WTC11 (cell line): ENCODE results near the gene NT5DC1. TPM values are rescaled to one million over a fixed set of nuclear protein-coding genes. Genes with fewer than 3 reads are reported as not detected.
A peak's percentile ranks its signal among the peaks of the same experiment; 100 is the strongest.

Source experiments
- ATAC-seq: fragments of 200-7000 bp; cut with Tn5 transposase; 2 replicates; pipeline ENCODE4 v1.10.0; 2021; ENCODE audit warnings: mild to moderate bottlenecking, moderate library complexity
- CTCF ChIA-PET: fragments of 300-600 bp; sonication (Branson Sonifier 250); formaldehyde crosslinking; loops from one replicate; lab custom pipeline; 2021; ENCODE audit warnings: antibody characterized with exemption; lab: Charles Lee
- POLR2A ChIA-PET: fragments of 350-600 bp; sonication (Branson Sonifier 250); formaldehyde crosslinking; loops from one replicate; lab custom pipeline; 2021; ENCODE audit warnings: antibody characterized with exemption; lab: Charles Lee
- DNase-seq: peaks from one replicate; pipeline ENCODE4 v3.0.0; 2021; ENCODE audit warnings: low spot score
- H3K27ac Mint-ChIP-seq: 2 replicates; pipeline ENCODE4 v1.8.0; 2021; ENCODE audit warnings: mixed read lengths
- H3K27me3 Mint-ChIP-seq: 2 replicates; pipeline ENCODE4 v1.8.0; 2021; ENCODE audit warnings: low read depth, mild to moderate bottlenecking, moderate library complexity, mixed read lengths
- H3K36me3 Mint-ChIP-seq: 2 replicates; pipeline ENCODE4 v1.8.0; 2021; ENCODE audit warnings: mixed read lengths
- H3K4me1 Mint-ChIP-seq: 2 replicates; pipeline ENCODE4 v1.8.0; 2022; ENCODE audit warnings: mixed read lengths
- H3K4me3 Mint-ChIP-seq: 2 replicates; pipeline ENCODE4 v1.8.0; 2021; ENCODE audit warnings: mild to moderate bottlenecking, moderate library complexity, mixed read lengths
- H3K9me3 Mint-ChIP-seq: 2 replicates; pipeline ENCODE4 v1.8.0; 2021; ENCODE audit warnings: mixed read lengths
- AFF4 ChIP-seq: sonication (generic); formaldehyde crosslinking; IDR thresholded peaks from 2 replicates; pipeline ENCODE4 v1.8.1; 2023; ENCODE audit warnings: mild to moderate bottlenecking, missing genetic modification reagents, borderline replicate concordance
- ARID4B ChIP-seq: sonication (generic); formaldehyde crosslinking; IDR thresholded peaks from 2 replicates; pipeline ENCODE4 v1.8.0; 2023; ENCODE audit warnings: missing genetic modification reagents, mild to moderate bottlenecking, borderline replicate concordance
- ATF6 ChIP-seq: sonication (generic); formaldehyde crosslinking; IDR thresholded peaks from 2 replicates; pipeline ENCODE4 v1.8.1; 2023; ENCODE audit warnings: mild to moderate bottlenecking, missing genetic modification reagents
- CREB1 ChIP-seq: sonication (generic); formaldehyde crosslinking; IDR thresholded peaks from 2 replicates; pipeline ENCODE4 v1.8.0; 2023; ENCODE audit warnings: mild to moderate bottlenecking, missing genetic modification reagents
- ETV6 ChIP-seq: sonication (generic); formaldehyde crosslinking; IDR thresholded peaks from 2 replicates; pipeline ENCODE4 v1.8.1; 2022; ENCODE audit warnings: mild to moderate bottlenecking, missing genetic modification reagents
- FOXP1 ChIP-seq: sonication (generic); formaldehyde crosslinking; IDR thresholded peaks from 2 replicates; pipeline ENCODE4 v1.8.0; 2022; ENCODE audit warnings: missing genetic modification reagents, mild to moderate bottlenecking, moderate library complexity, borderline replicate concordance
- IRF2 ChIP-seq: sonication (generic); formaldehyde crosslinking; IDR thresholded peaks from 2 replicates; pipeline ENCODE4 v1.8.0; 2022; ENCODE audit warnings: low read depth, missing genetic modification reagents, borderline replicate concordance
- KAT7 ChIP-seq: sonication (generic); formaldehyde crosslinking; IDR thresholded peaks from 2 replicates; pipeline ENCODE4 v1.8.1; 2023; ENCODE audit warnings: missing genetic modification reagents, mild to moderate bottlenecking, borderline replicate concordance
- MLX ChIP-seq: sonication (generic); formaldehyde crosslinking; IDR thresholded peaks from 2 replicates; pipeline ENCODE4 v1.8.1; 2023; ENCODE audit warnings: mild to moderate bottlenecking, missing genetic modification reagents, moderate library complexity
- NFATC4 ChIP-seq: fragments of 250-450 bp; sonication (Bioruptor Pico); IDR thresholded peaks from 2 replicates; pipeline ENCODE4 v1.9.0; 2021; ENCODE audit warnings: mild to moderate bottlenecking
- NR2C2 ChIP-seq: sonication (generic); formaldehyde crosslinking; IDR thresholded peaks from 2 replicates; pipeline ENCODE4 v1.8.0; 2022; ENCODE audit warnings: mild to moderate bottlenecking, missing genetic modification reagents
- OVOL2 ChIP-seq: fragments of 250-450 bp; sonication (Bioruptor Pico); IDR thresholded peaks from 2 replicates; pipeline ENCODE4 v1.9.0; 2021; ENCODE audit warnings: mild to moderate bottlenecking, borderline replicate concordance
- SOX15 ChIP-seq: fragments of 250-450 bp; sonication (Bioruptor Pico); IDR thresholded peaks from 2 replicates; pipeline ENCODE4 v1.9.0; 2021; ENCODE audit warnings: mild to moderate bottlenecking
- SP1 ChIP-seq: sonication (generic); formaldehyde crosslinking; conservative IDR thresholded peaks from 2 replicates; pipeline ENCODE4 v1.8.1; 2022; ENCODE audit warnings: missing genetic modification reagents
- TCF7 ChIP-seq: sonication (generic); formaldehyde crosslinking; IDR thresholded peaks from 2 replicates; pipeline ENCODE4 v1.8.0; 2022; ENCODE audit warnings: mild to moderate bottlenecking, low read depth, missing genetic modification reagents, moderate library complexity
- ZBTB43 ChIP-seq: sonication (generic); formaldehyde crosslinking; IDR thresholded peaks from 2 replicates; pipeline ENCODE4 v1.8.1; 2023; ENCODE audit warnings: mild to moderate bottlenecking, missing genetic modification reagents
- ZMAT4 ChIP-seq: fragments of 250-450 bp; sonication (Bioruptor Pico); IDR thresholded peaks from 2 replicates; pipeline ENCODE4 v1.9.0; 2021; ENCODE audit warnings: mild to moderate bottlenecking
- ZNF121 ChIP-seq: sonication (generic); formaldehyde crosslinking; IDR thresholded peaks from 2 replicates; pipeline ENCODE4 v1.8.0; 2023; ENCODE audit warnings: missing genetic modification reagents
- ZNF232 ChIP-seq: sonication (generic); formaldehyde crosslinking; IDR thresholded peaks from 2 replicates; pipeline ENCODE4 v1.8.0; 2022; ENCODE audit warnings: mild to moderate bottlenecking, missing genetic modification reagents
- ZNF263 ChIP-seq: sonication (generic); formaldehyde crosslinking; IDR thresholded peaks from 2 replicates; pipeline ENCODE4 v1.8.1; 2022; ENCODE audit warnings: low read depth, mild to moderate bottlenecking, moderate library complexity, missing genetic modification reagents
- ZNF317 ChIP-seq: sonication (generic); formaldehyde crosslinking; IDR thresholded peaks from 2 replicates; pipeline ENCODE4 v1.8.1; 2023; ENCODE audit warnings: low read depth, mild to moderate bottlenecking, moderate library complexity, missing genetic modification reagents, borderline replicate concordance
- ZNF396 ChIP-seq: fragments of 250-450 bp; sonication (Bioruptor Pico); IDR thresholded peaks from 2 replicates; pipeline ENCODE4 v1.8.0; 2021; ENCODE audit warnings: mild to moderate bottlenecking, moderate library complexity, borderline replicate concordance
- ZNF423 ChIP-seq: fragments of 250-450 bp; sonication (Bioruptor Pico); IDR thresholded peaks from 2 replicates; pipeline ENCODE4 v2.1.2; 2022; ENCODE audit warnings: mild to moderate bottlenecking, moderate library complexity
- total RNA-seq: library from RNA; stranded (reverse); gene quantifications from 3 replicates; pipeline ENCODE4 v1.2.3, GENCODE V29; 2021

NT5DC1 gene
- total RNA-seq, 1 experiment from 2014 or later = 67.9 TPM

GRCh38 chr6:116271149-116271708 is 170.6 kb downstream of the NT5DC1 start (continued):
- no peak for TF ChIP-seq FOXP1 (CRISPR knock-in tag)
- TF ChIP-seq AFF4 (CRISPR knock-in tag) = no peak
- TF ChIP-seq ATF6 (CRISPR knock-in tag) = no peak
- no peak for TF ChIP-seq ZNF396 (CRISPR knock-in tag)
- no peak for TF ChIP-seq TCF7 (CRISPR knock-in tag)
- TF ChIP-seq MLX = no peak
- no peak for TF ChIP-seq SOX15 (CRISPR knock-in tag)
- no peak for TF ChIP-seq ZMAT4
- no peak for TF ChIP-seq CREB1 (CRISPR knock-in tag)
- TF ChIP-seq, all 79 proteins: peak for 0

GRCh38 chr6:116277124-116277523 is 176.5 kb downstream of the NT5DC1 start:
- H3K27me3 Mint-ChIP-seq = no peaks in the 10 kb centered on the region
- no peaks in the 10 kb centered on the region for H3K9me3 Mint-ChIP-seq
- peaks cover 23% of the 10 kb centered on the region for H3K36me3 Mint-ChIP-seq
- H3K4me3 Mint-ChIP-seq = peak overlapping the region; percentile 96
- DNase-seq = no peak
- CTCF ChIA-PET = interaction anchor here (5.1 kb wide), 1 partner anchor 9 kb away, joined by 38 read pairs; no protein-coding TSS in a partner anchor
- ATAC-seq = no peak
- peaks cover 63% of the 10 kb centered on the region for H3K4me1 Mint-ChIP-seq
- peak overlapping the region; percentile 62 for H3K27ac Mint-ChIP-seq
- POLR2A ChIA-PET = no interaction called here
- TF ChIP-seq ARID4B (no peak), OVOL2 (no peak), NFATC4 (no peak), ZNF317 (no peak), KAT7 (no peak), NR2C2 (CRISPR knock-in tag) (no peak), SP1 (no peak), ZBTB43 (CRISPR knock-in tag) (no peak), ZNF396 (CRISPR knock-in tag) (no peak), ZNF263 (CRISPR knock-in tag) (no peak), ZNF121 (CRISPR knock-in tag) (no peak), MLX (no peak), IRF2 (CRISPR knock-in tag) (no peak), ETV6 (CRISPR knock-in tag) (no peak), ZNF232 (CRISPR knock-in tag) (no peak), ZNF423 (CRISPR knock-in tag) (no peak)
